HAP-1 (cell line): Measurements from ENCODE around the gene PICALM.
A peak's percentile ranks its signal among the peaks of the same experiment; 100 is the strongest.
"Not testable (repeated sequence)": the region's sequence is repeated elsewhere in the genome, so short reads cannot be mapped to it uniquely, and the experiment has no call there.

Experiments
- DNase-seq, 2 experiments: peaks; one replicate each; pipeline ENCODE4 v3.0.0-alpha.2; 2016 to 2020; ENCODE audit warnings: low spot score in 2 of 2
- H3K27me3 ChIP-seq: fragments of 250-450 bp; sonication (Bioruptor Pico); 2 replicates; pipeline ENCODE4 v1.5.1; 2020; ENCODE audit warnings: low read depth, mild to moderate bottlenecking, moderate library complexity
- H3K36me3 ChIP-seq: fragments of 250-450 bp; sonication (Bioruptor Pico); replicated peaks from 2 replicates; pipeline ENCODE4 v1.5.1; 2020; ENCODE audit warnings: mild to moderate bottlenecking
- H3K4me1 ChIP-seq: fragments of 250-450 bp; sonication (Bioruptor Pico); 2 replicates; pipeline ENCODE4 v1.5.1; 2020; ENCODE audit warnings: mild to moderate bottlenecking
- H3K4me3 ChIP-seq: fragments of 250-450 bp; sonication (Bioruptor Pico); 2 replicates; pipeline ENCODE4 v1.5.1; 2020; ENCODE audit warnings: mild to moderate bottlenecking, moderate library complexity
- H3K9me3 ChIP-seq: fragments of 250-450 bp; sonication (Bioruptor Pico); 2 replicates; pipeline ENCODE4 v1.5.1; 2020; ENCODE audit warnings: mild to moderate bottlenecking, moderate library complexity
- in situ Hi-C: fragments of 300-500 bp; cut with MboI; formaldehyde crosslinking; loops from 3 replicates; pipeline ENCODE4 v1.14.3; 2020; ENCODE audit warnings: low sequenced_read_pairs, inconsistent platforms, mixed read lengths

The PICALM gene

GRCh38 chr11:86068951-86069407 is at the start of gene PICALM:
Gene PICALM, minus strand, starts transcription at chr11:86069084. Its CDS starts 304 bp downstream, at chr11:86068780.
- in situ Hi-C loops: no loop called here
- peak within 1 kb of the TSS; percentile 73 for H3K4me3 ChIP-seq
- H3K9me3 ChIP-seq: no peaks in the 10 kb centered on the region
- no peaks in the 10 kb centered on the region for H3K27me3 ChIP-seq
- peak; percentile 95 to 99 for DNase-seq
- no peaks in the 10 kb centered on the region for H3K36me3 ChIP-seq
- peaks cover 18% of the 10 kb centered on the region for H3K4me1 ChIP-seq

- in situ Hi-C loops: no loop called here
- peaks cover 4% of the 10 kb centered on the region; the same call in 1 of the 2 replicates for H3K27me3 ChIP-seq
- no peak overlapping the region for H3K4me3 ChIP-seq
- DNase-seq: no peak
- no peaks in the 10 kb centered on the region for H3K9me3 ChIP-seq
- H3K36me3 ChIP-seq: no peaks in the 10 kb centered on the region
- no peaks in the 10 kb centered on the region for H3K4me1 ChIP-seq
These were observed 49.4 kb upstream of the PICALM start for GRCh38 chr11:86118253-86118652.

- Histone ChIP-seq H3K4me3 (no peak overlapping the region), H3K4me1 (no peaks in the 10 kb centered on the region), H3K9me3 (no peaks in the 10 kb centered on the region), H3K27me3 (peaks cover 4% of the 10 kb centered on the region; the same call in 1 of the 2 replicates), H3K36me3 (no peaks in the 10 kb centered on the region)
- no peak for DNase-seq
- in situ Hi-C loops: no loop called here
These were observed 48.8 kb upstream of the PICALM start for GRCh38 chr11:86117712-86118063.

GRCh38 chr11:86117001-86117711 is 48.3 kb upstream of the PICALM start:
- Histone ChIP-seq H3K4me1 (no peaks in the 10 kb centered on the region), H3K36me3 (no peaks in the 10 kb centered on the region), H3K4me3 (no peak overlapping the region), H3K27me3 (peaks cover 4% of the 10 kb centered on the region; the same call in 1 of the 2 replicates), H3K9me3 (no peaks in the 10 kb centered on the region)
- in situ Hi-C loops: no loop called here
- DNase-seq: no peak

- Histone ChIP-seq H3K9me3 (no peaks in the 10 kb centered on the region), H3K4me1 (no peaks in the 10 kb centered on the region), H3K36me3 (no peaks in the 10 kb centered on the region), H3K4me3 (no peak overlapping the region), H3K27me3 (peaks cover 2% of the 10 kb centered on the region; the same call in 1 of the 2 replicates)
- in situ Hi-C loops: no loop called here
- no peak for DNase-seq
These were observed 47.5 kb upstream of the PICALM start for GRCh38 chr11:86116386-86116726.

GRCh38 chr11:86115542-86116385 is 46.9 kb upstream of the PICALM start:
- Histone ChIP-seq H3K36me3 (no peaks in the 10 kb centered on the region), H3K4me1 (no peaks in the 10 kb centered on the region), H3K27me3 (no peaks in the 10 kb centered on the region), H3K4me3 (no peak overlapping the region), H3K9me3 (no peaks in the 10 kb centered on the region)
- DNase-seq: no peak
- in situ Hi-C loops: no loop called here

GRCh38 chr11:86108890-86109638 is 40.2 kb upstream of the PICALM start:
- H3K9me3 ChIP-seq: no peaks in the 10 kb centered on the region
- no peak for DNase-seq
- H3K4me3 ChIP-seq: no peak overlapping the region
- H3K27me3 ChIP-seq: no peaks in the 10 kb centered on the region
- H3K36me3 ChIP-seq: no peaks in the 10 kb centered on the region
- in situ Hi-C loops: no loop called here
- H3K4me1 ChIP-seq: no peaks in the 10 kb centered on the region

- Histone ChIP-seq H3K27me3 (no peaks in the 10 kb centered on the region), H3K36me3 (no peaks in the 10 kb centered on the region), H3K4me3 (no peak overlapping the region), H3K9me3 (no peaks in the 10 kb centered on the region), H3K4me1 (no peaks in the 10 kb centered on the region)
- in situ Hi-C loops: no loop called here
- no peak for DNase-seq
These were observed 39.3 kb upstream of the PICALM start for GRCh38 chr11:86108191-86108590.

- DNase-seq: no peak
- Histone ChIP-seq H3K4me1 (no peaks in the 10 kb centered on the region), H3K9me3 (no peaks in the 10 kb centered on the region), H3K27me3 (no peaks in the 10 kb centered on the region), H3K36me3 (no peaks in the 10 kb centered on the region), H3K4me3 (no peak overlapping the region)
- in situ Hi-C loops: no loop called here
These were observed 38.0 kb upstream of the PICALM start for GRCh38 chr11:86106916-86107315.

GRCh38 chr11:86106031-86106430 is 37.1 kb upstream of the PICALM start:
- H3K27me3 ChIP-seq, H3K4me1 ChIP-seq, DNase-seq, H3K36me3 ChIP-seq, in situ Hi-C loops, H3K4me3 ChIP-seq, H3K9me3 ChIP-seq: not testable (repeated sequence)

- H3K36me3 ChIP-seq, H3K27me3 ChIP-seq, H3K9me3 ChIP-seq, in situ Hi-C loops, H3K4me1 ChIP-seq, DNase-seq, H3K4me3 ChIP-seq: not testable (repeated sequence)
These were observed 36.7 kb upstream of the PICALM start for GRCh38 chr11:86105601-86106000.

- no peaks in the 10 kb centered on the region for H3K4me1 ChIP-seq
- in situ Hi-C loops: no loop called here
- no peak for DNase-seq
These were observed 34.9 kb upstream of the PICALM start for GRCh38 chr11:86103808-86104207.

GRCh38 chr11:86101941-86102407 is 33.1 kb upstream of the PICALM start:
- Histone ChIP-seq H3K36me3 (no peaks in the 10 kb centered on the region), H3K9me3 (no peaks in the 10 kb centered on the region), H3K4me1 (no peaks in the 10 kb centered on the region), H3K4me3 (no peak overlapping the region), H3K27me3 (no peaks in the 10 kb centered on the region)
- in situ Hi-C loops: no loop called here
- DNase-seq: no peak

More at GRCh38 chr11:86103808-86104207, 34.9 kb upstream of the PICALM start:
- H3K27me3 ChIP-seq: no peaks in the 10 kb centered on the region
- no peaks in the 10 kb centered on the region for H3K36me3 ChIP-seq
- no peak overlapping the region for H3K4me3 ChIP-seq
- H3K9me3 ChIP-seq: no peaks in the 10 kb centered on the region
